ENCODE measurements around the gene GRK5.

GRCh38 chr10:119465085-119465484 lies 257.7 kb downstream of the GRK5 start:
- TF ChIP-seq CTCF (IDR thresholded peaks at IDR 0.05) (no peak), POLR2A (IDR thresholded peaks at IDR 0.05) (no peak), POLR2AphosphoS5 (IDR thresholded peaks at IDR 0.05) (no peak), EP300 (IDR thresholded peaks at IDR 0.05) (no peak)

Measured in sigmoid colon (tissue), 4 donors.